Activated CD8-positive, alpha-beta memory T cell treated with anti-CD3 and anti-CD28 coated beads, Interleukin-2, amount 50 U/mL, for 1 hour (primary cell): ENCODE measurements around the gene KAT5.
"Not testable (repeated sequence)": the region's sequence is repeated elsewhere in the genome, so short reads cannot be mapped to it uniquely, and the experiment has no call there.

Source experiments
- DNase-seq: peaks from one replicate; pipeline ENCODE4 v3.0.0-alpha.2; 2020; ENCODE audit errors: extremely low read depth

Gene KAT5

DNA sequence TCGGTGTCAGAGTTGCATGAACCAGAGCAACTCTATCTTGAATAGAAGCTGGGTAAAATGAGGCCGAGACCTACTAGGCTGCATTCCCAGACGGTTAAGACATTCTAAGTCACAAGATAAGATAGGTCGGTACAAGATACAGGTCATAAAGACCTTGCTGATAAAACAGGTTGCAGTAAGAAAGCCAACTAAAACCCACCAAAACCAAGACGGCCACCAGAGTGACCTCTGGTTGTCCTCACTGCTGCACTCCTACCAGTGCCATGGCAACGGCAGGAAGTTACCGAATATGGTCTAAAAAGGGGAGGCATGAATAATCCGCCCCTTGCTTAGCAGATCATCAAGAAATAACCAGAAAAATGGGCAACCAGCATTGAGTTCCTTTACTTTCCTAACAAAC lies 2.4 kb upstream of the KAT5 start:
- no peak for DNase-seq

GRCh38 chr11:65710421-65710820 lies 1.6 kb upstream of the KAT5 start:
- DNase-seq, result no peak

GRCh38 chr11:65712633-65713076 lies 603 bp downstream of the KAT5 start:
- DNase-seq, result no peak

DNA sequence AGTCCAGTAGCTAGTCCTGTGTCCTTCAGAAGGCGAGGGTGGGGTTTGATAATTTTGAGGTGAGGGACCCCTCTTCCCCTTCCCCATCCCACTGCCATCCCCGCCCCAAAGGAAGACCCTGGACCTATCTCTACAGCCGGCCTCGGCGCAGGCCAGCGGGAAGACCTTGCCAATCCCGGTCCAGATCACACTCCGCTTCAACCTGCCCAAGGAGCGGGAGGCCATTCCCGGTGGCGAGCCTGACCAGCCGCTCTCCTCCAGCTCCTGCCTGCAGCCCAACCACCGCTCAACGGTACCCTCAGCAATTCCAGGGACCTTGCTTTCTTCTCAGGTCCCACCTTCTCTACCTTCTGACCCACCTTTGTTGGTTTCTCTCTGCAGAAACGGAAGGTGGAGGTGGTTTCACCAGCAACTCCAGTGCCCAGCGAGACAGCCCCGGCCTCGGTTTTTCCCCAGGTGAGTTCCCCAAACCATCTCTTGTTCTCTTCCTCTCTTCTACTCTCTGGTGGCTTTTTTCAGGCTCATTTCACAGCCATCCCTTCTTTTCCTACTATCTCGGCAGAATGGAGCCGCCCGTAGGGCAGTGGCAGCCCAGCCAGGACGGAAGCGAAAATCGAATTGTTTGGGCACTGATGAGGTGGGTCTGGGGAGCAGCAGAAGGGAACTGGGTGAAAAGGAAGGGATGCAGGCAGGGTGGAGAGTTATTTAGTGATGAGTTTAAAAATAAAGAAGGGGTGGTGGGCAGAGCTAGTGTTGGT lies 1.3 kb downstream of the KAT5 start:
- DNase-seq, result no peak

DNA sequence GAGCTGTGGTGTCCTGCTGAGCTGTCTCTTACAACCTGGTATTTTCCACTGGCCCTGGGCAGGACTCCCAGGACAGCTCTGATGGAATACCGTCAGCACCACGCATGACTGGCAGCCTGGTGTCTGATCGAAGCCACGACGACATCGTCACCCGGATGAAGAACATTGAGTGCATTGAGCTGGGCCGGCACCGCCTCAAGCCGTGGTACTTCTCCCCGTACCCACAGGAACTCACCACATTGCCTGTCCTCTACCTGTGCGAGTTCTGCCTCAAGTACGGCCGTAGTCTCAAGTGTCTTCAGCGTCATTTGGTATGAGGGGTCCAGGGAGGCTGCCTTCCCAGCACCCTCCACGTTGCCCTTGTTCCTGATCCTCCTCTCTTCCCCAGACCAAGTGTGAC lies 2.4 kb downstream of the KAT5 start:
- DNase-seq, result no peak

DNA sequence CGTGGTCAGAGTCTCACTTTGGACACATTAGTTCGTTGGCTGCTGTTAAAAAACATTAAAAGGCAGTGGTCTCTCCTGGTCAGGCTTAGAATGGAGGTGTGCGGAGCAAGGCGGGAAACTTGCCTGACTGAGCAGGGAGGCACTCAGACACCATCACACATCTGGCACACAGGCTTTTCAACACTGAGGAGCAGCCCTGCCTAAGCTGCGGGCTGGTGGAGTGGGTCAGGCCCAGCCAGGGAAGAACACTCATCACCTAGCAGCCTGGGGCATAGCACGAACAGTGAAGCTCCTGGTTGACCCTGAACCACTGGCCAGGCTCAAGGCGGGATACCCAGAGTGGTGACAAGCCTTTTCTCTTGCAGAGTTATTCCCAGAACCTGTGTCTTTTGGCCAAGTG lies 4.2 kb downstream of the KAT5 start:
- DNase-seq, result no peak

DNA sequence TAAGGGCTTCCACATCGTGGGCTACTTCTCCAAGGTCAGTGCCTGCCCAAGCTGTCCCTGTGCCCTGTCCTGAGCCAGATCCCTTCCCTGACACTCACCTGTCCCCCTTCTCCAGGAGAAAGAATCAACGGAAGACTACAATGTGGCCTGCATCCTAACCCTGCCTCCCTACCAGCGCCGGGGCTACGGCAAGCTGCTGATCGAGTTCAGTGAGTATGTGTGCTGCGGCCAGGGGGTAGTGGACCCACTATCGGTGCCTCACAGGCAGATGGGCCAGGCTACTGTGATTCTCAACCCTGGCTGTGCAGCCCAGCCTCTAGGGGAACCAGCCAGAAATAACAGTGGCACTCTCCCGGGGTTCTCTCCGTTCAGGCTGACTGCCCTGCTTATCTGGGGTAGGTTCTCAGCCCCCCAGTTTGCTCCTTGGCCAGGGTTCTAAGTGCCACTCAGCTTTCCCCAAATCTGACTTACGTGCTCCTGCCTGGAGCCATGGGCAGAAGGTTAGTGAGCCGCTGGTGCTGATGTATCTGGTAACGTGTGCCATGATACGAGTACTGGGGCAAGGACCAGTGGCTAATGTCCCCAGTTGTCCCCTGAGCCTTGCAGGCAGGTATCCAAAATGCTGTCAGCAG lies 4.8 kb downstream of the KAT5 start:
- no peak for DNase-seq

- no peak for DNase-seq
These were observed 5.9 kb downstream of the KAT5 start for GRCh38 chr11:65717906-65718305.

DNA sequence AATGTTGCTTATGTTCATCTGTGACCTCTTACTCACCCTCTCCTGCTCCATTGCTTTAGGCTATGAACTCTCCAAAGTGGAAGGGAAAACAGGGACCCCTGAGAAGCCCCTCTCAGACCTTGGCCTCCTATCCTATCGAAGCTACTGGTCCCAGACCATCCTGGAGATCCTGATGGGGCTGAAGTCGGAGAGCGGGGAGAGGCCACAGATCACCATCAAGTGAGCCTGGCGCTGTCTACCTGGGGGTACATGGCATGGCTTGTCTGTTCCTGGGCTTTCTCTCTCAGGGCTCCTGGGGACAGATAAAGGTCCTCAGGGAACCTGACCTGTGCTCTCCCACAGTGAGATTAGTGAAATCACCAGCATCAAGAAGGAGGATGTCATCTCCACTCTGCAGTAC lies 6.5 kb downstream of the KAT5 start:
- no peak for DNase-seq

DNA sequence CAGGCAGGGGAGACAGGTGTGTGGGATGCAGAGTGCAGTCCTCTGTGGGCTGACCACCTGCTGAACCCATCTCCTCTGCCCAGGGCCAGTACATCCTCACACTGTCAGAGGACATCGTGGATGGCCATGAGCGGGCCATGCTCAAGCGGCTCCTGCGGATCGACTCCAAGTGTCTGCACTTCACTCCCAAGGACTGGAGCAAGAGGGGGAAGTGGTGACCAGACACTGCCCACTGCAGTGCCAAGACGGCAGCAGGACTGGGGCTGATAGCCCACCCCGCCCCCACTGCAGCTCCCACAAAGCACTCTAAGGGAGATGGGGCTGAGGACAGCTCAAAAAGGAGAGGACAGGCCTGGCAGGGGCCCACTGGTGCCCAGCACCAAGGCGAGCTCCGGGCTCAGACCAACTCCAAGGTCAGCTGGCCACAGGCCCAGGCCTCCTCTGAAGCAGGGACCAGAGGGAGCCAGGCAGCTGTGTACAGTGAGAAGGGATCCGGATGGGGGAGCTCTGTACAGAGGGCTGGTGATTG lies 7.0 kb downstream of the KAT5 start:
- no peak for DNase-seq

DNA sequence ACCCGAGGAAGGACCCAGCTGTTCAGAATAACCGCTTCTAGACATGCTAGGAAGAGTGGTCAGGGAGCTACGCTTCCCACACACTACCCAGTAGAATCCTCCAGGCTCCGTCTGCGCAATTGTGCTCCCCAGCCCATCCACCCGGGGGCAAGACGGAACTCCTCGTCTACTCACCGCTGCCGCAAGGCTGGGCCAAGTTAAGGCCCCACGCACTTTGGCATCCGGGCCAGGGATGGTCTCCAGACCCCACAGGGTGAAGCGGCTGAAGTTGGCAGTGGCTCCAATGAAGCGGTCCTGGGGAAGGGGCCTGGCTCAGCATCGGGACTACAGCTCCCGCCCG lies 7.8 kb downstream of the KAT5 start:
- no peak for DNase-seq

DNA sequence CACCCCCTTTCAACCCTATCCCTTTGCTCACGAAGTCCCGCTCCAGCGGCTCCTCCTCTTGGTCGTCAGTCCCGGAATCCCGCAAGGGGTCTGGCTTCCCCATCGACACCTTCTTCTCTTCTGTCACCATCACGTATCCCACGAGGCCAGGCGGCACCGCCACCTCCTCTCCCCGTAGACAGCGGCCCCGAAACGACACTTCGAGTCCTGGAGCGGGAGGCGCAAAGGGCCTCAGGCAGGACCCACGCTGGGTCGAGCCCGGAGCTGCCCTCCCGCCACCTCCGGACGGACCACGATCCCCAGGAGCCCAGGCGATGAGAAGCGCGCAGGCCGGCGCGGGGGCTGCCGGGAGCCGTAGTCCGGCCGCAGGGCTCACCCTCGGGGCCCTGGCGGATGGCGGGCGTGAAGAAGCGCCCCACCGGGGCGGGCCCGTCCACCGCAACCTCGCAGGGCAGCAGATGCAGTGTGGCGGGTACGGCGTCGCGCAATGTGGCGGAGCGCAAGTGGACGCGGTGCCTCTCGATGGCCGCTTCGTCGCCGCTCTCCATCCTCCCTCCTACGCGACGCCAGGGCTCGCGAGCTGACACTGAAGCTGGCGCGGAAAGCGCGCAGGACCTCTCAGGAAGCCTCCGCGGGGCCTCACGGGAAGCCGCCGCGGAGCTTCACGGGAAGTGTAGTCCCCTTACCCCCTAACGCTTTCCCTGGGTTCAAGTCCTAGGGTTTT lies 8.3 kb downstream of the KAT5 start, which contains the start of gene RNASEH2C:
TSS of gene RNASEH2C (minus strand) at position 588 of the 724 bp plus-strand sequence. CDS start at position 548, 40 bp downstream.
- peak; percentile 24 for DNase-seq

GRCh38 chr11:65722261-65722660 lies 10.2 kb downstream of the KAT5 start:
- no peak for DNase-seq

- DNase-seq, result no peak
These were observed 14.6 kb downstream of the KAT5 start for GRCh38 chr11:65726660-65727059.

GRCh38 chr11:65727865-65728264 lies 15.8 kb downstream of the KAT5 start:
- DNase-seq, result no peak

GRCh38 chr11:65730461-65730860 lies 18.4 kb downstream of the KAT5 start:
- no peak for DNase-seq

DNA sequence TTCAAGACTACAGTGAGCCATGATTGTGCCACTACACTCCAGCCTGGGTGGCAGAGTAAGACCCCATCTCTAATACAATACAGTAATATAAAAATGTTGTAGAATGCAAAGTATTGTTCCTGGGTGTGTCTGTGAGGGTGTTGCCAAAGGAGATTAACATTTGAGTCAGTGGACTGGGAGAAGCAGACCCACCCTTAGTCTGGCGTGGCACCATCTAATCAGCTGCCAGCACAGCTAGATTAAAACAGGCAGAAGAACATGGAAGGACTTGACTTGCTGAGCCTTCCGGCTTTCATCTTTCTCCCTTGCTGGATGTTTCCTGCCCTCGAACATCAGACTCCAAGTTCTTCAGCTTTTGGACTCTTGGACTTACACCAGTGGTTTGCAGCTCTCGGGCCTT lies 23.1 kb downstream of the KAT5 start:
- not testable (repeated sequence) for DNase-seq

DNA sequence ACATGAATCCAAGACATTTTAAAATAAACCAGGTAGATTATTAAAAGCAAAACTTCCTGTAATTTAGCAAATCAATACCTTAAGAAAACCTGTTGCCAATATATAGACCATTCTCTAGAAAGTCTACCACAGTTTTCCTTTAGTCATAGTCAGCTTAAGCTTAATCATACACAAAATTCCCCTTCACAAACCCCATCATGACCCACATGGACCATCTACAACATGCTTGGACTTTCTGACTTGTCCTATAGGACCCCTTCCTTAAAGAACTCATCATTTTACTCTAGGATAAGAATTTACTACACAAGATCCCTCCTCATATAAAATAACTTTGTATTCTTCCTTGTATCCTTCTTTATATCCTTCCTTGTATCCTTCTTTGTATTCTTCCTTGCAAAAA lies 24.8 kb downstream of the KAT5 start:
- DNase-seq, result no peak

DNA sequence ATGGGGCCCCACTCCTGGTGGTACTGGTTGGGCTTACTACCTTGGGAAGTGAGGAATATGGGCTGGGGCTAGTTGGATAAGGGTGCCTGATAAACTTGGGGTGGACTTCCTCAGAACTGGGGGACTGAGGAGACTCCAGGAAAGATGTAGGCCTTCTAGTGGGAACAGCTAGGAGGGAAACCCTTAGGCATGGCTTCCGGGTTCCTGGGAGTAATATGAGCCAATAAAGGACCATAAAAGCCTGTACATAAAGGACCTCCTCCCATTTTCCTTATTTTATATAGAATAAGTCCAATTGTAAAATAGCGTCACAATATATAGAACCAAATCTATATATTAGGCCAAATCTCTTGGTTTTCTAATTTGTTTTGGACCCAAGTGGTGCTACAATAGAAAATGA lies 27.0 kb downstream of the KAT5 start:
- no peak for DNase-seq

DNA sequence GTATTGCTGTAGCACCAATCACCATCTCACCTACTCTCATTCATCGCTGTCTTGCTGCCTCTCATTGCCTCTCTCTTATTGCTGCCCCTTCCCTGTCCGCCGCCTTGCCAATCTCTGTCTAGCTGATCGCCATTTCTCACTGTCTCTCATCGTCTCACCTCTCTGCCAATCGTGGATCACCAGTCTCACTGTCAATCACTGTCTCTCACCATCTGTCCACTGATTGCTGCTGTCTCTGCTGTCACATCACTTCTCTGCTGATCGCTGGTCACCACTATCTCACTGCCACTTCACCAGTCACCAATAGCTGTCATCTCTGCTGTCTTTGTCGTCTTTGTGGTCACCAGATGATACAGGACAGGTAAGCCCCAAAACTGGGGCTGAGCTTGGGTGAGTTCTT lies 29.1 kb downstream of the KAT5 start:
- no peak for DNase-seq

DNA sequence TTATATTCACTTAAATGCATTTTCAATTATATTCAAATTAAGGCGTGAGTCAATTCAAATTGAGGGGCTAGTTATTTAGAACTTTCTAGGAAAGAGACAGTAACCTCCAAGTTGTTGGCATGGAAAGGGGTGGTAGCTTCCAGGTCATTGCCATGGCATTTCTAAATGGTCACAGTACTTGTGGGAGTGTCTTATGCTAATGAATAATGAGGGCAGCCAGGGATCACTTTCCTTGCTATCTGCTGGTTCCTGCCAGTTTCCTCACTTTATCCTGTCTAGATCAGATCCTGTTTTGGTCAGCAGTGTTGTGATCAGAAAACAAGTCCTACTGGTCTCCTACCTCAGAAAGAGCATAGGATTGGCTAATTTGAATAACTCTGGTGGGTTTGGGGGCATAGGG lies 30.3 kb downstream of the KAT5 start:
- DNase-seq, result no peak

DNA sequence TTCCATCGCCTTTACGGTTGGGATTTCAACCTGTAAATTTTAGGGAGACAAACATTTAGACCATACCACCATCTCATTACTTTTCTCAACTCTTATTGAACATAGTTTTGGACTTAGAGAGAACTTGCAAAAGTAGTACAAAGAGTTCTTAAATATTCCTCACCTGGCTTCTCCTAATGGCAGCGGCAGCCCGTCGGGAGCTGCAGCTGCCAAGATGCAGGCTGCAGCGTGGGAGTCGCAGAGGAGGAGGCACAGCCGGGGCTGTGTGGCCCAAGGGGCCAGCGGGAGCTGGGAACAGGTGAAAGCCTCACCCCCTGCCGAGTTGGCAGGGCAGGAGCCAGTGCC lies 31.6 kb downstream of the KAT5 start:
- no peak for DNase-seq
